ENCODE measurements around the gene R3HDM2.
A peak's percentile ranks its signal among the peaks of the same experiment; 100 is the strongest.
"Not testable (repeated sequence)": the region's sequence is repeated elsewhere in the genome, so short reads cannot be mapped to it uniquely, and the experiment has no call there.

Gene R3HDM2

DNA sequence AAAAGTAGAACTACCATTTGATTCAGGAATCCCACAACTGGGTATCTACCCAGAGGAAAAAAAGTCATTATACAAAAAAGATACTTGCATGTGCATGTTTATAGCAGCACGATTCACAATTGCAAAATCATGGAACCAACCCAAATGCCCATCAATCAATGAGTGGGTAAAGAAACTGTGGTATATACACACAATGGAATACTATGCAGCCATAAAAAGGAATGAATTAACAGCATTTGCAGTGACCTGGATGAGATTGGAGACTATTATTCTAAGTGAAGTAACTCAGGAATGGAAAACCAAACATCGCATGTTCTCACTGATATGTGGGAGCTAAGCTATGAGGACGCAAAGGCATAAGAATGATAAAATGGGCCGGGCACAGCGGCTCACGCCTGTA, 154.6 kb downstream of the R3HDM2 start:
- DNase-seq (ENCODE audit: low read depth in 2 of 2, low spot score in 1 of 2) = not testable (repeated sequence)

GRCh38 chr12:57273516-57273915, 157.3 kb downstream of the R3HDM2 start:
- no peak for DNase-seq (ENCODE audit: low read depth in 2 of 2, low spot score in 1 of 2)

DNA sequence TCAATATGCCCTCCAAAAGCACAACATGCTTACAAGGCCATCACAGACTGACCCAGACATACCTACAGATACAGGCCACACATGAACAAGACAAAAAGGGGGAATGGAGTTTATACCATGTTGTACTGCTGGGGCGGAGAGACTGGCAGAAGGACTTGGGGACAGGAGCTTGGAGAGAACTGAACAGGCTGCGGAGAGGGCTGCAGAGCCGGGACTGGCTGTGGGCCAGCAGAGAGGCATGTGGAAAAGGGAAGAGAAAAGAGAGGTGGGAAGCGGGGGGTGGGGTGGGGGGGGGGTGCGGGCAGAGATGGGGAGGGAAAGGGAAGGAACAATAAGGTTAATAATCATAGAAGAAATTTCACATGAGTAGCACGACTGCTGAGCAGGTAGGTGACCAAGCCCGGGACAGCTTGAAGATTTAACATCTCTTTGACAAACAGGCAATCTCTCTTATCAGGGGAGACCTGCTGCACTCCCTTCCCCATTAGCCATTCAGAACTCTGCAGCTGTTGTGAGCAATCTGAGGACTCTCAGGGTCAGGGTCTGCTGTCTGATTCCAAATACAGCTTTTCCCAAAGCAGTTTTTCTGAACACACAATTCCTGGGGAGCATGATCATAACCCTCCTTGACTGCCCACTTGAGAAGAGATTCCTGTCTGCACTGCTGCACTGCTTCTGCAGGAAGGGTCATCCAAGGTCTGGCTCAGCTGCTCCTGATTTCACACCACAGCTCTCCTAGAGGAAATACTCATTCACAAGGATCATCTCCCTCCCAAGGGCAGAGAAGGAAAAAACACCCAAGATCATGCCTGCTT, 158.3 kb downstream of the R3HDM2 start:
- no peak for DNase-seq (ENCODE audit: low read depth in 2 of 2, low spot score in 1 of 2)

- DNase-seq (ENCODE audit: low read depth in 2 of 2, low spot score in 1 of 2) = no peak
These were observed 159.8 kb downstream of the R3HDM2 start for GRCh38 chr12:57270966-57271470.

DNA sequence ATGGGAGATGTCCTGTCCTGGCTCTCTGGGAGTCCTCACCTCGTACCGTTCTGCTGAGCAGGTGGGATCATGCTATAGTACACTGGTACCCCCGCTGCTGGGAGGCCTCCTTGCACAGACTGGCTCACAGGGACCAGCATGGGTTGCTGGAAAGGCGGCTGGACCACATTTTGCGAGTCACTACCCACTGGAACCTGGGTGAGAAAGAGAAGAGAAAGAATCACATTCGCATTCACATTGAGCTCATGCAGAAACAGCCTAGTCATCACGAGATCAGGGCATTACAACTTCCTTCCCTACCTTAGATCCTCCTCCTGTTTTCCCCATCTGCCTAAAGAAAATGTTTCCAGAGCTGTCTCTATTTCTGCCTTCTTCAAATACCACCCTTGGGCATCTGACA, 162.6 kb downstream of the R3HDM2 start:
- no peak for DNase-seq (ENCODE audit: low read depth in 2 of 2, low spot score in 1 of 2)

GRCh38 chr12:57266681-57267080, 164.2 kb downstream of the R3HDM2 start:
- no peak for DNase-seq (ENCODE audit: low read depth in 2 of 2, low spot score in 1 of 2)

DNA sequence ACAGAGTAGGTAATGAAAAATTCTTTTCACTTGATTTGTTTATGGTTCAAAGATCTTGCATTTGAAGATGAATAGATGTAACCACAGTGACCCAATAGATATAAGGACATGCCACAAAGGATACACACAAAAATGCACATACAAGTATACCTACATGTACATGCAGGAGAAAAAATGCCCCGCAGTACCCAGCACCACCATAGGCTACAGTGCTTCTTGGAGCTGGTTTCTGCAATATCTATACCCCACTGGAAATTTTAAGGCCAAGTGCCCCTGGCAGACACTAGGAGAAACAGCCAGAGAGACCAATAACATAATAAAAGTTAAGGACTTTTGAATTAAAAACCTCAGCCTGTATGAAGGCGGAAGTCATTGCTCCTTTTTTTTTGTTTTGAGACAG, 167.7 kb downstream of the R3HDM2 start:
- no peak for DNase-seq (ENCODE audit: low read depth in 2 of 2, low spot score in 1 of 2)

- no peak for DNase-seq (ENCODE audit: low read depth in 2 of 2, low spot score in 1 of 2)
These were observed 168.6 kb downstream of the R3HDM2 start for GRCh38 chr12:57262126-57262822.

GRCh38 chr12:57261428-57261865, 169.4 kb downstream of the R3HDM2 start:
- no peak for DNase-seq (ENCODE audit: low read depth in 2 of 2, low spot score in 1 of 2)

DNA sequence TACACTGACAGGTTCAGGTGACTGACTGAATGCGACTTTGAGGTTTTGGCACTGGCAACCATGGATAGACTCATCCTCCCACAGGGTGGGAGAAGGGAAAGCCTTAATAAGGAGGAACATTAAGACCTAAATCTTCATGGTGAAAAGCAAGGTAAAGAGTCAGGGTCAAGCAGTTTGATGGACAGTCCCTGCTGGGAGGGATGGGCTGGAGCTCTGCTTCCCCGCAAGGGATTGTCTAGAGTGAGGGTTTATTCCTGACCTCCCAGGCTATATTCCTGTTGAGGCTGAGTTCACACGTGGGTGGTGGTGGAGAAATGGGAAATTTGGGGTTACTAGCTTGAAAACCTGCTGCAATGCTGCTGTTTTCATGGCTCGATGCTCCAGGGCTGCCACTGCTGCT, 170.5 kb downstream of the R3HDM2 start:
- no peak for DNase-seq (ENCODE audit: low read depth in 2 of 2, low spot score in 1 of 2)

DNA sequence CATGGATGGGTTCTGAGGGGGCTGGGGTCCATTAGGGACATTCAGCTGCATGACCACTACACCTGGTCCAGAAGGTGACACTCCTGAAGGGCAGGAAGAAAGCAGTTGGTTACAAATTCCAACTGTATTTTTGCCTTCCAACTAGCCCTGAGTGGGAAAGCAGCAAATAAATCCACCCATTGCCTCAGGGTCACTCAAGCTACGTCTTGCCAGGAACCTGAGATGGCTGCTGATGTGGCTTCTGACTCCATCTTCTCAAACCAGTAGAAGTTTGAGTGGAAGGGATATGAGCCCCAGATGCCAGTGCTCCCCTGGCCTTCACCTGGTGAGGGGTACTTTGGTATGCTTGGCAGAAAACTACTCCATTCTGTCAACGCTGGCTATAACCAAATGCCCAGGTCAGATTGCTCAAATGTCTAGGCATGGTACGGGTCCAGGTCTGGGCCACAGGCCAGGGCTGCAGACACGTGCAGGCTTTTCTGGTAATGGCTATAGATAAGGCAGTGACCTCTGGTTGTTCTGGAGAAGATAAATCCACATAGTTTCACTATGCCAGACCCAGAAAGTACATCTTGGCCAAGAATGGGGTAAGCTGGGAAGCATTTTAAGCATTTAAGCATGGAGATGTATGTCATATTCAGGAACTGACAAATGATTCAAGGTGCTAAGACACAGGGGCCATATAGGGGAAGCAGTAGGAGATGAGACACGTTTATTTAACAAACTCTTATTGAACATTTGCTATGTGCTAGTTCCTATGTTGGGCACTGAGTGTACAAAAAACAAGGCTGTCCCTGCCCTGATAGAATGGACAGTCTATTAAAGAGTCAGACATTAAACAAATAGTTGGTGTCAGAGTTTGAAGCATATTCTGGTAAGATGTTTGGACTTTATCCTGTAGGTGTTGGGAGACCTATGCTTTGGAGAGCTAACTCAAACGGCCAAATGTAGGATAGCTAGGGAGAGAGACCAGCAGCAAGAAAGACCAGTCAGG, 171.6 kb downstream of the R3HDM2 start:
- DNase-seq (ENCODE audit: low read depth in 2 of 2, low spot score in 1 of 2) = no peak

GRCh38 chr12:57255916-57256315, 174.9 kb downstream of the R3HDM2 start:
- no peak for DNase-seq (ENCODE audit: low read depth in 2 of 2, low spot score in 1 of 2)

- no peak for DNase-seq (ENCODE audit: low read depth in 2 of 2, low spot score in 1 of 2)
These were observed 176.2 kb downstream of the R3HDM2 start for GRCh38 chr12:57254506-57255280.

- no peak for DNase-seq (ENCODE audit: low read depth in 2 of 2, low spot score in 1 of 2)
These were observed 179.9 kb downstream of the R3HDM2 start, which contains the start of gene STAC3 for GRCh38 chr12:57250956-57251355. TSS of gene STAC3 (minus strand) at chr12:57251187. CDS start at chr12:57249636, 1,551 bp downstream.

DNA sequence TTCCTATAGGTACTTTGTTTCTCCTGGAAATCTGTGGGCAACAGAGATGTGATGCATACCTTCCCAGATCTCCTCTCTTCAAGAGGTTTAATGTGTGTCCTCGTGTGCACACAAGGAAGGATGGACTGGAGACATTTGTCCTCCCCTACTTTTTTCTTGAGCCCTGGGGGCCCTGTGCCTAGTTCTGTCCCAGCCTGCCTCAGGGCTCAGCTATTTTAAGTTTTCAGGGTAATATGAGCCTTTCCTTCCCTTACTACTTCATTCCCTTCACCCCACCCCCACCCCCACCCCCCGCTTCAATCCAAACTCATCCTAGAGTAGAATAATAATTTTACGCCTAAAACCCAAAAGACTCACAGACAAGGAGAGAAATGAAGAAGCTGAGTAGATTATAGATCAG, 180.3 kb downstream of the R3HDM2 start:
- no peak for DNase-seq (ENCODE audit: low read depth in 2 of 2, low spot score in 1 of 2)

- no peak for DNase-seq (ENCODE audit: low read depth in 2 of 2, low spot score in 1 of 2)
These were observed 181.7 kb downstream of the R3HDM2 start for GRCh38 chr12:57248934-57249742.

- no peak for DNase-seq (ENCODE audit: low read depth in 2 of 2, low spot score in 1 of 2)
These were observed 183.8 kb downstream of the R3HDM2 start for GRCh38 chr12:57247041-57247440.

GRCh38 chr12:57244312-57244696, 186.5 kb downstream of the R3HDM2 start:
- no peak for DNase-seq (ENCODE audit: low read depth in 2 of 2, low spot score in 1 of 2)

DNA sequence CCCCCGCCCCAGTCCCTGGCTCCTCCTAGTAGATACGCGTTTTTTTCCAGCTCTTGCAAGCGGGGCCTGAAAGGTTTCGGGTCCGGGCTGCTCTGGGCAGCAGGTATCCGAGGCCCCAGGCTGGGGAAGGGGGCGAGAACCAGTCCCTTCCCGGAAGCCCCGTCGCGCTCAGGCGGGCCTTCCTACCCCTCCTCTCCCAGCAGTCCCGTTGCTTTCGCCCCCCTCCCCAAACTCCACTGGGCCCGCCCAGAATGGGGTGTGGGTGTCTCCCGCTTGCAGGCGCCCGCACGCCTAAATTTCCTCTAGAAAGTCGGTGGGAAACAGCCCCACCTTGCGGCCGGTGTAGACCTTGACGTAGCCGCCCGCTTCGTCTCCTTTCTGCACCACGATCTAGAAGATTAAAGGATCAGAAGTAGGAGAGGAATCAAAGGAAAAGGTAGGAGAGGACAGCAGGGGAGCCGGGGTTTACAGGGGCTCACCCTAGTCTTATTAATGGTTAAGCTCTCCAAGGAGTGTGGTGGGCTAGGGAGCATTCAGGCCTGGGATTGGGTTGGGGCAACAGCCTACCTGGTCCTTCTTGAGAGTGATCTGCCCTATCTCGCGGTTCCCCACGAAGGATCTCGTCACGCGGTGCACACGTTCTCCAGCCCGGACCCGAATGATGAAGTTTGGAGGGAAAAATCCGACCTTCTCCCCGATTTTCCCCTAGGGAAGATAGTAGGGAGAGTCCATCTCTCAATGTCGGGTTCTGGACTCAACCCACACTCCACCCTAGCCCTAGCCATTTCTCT, 187.1 kb downstream of the R3HDM2 start:
- peak in 1 of 2 donors; percentile 78 for DNase-seq (ENCODE audit: low read depth in 2 of 2, low spot score in 1 of 2)

All from stimulated activated CD8-positive, alpha-beta memory T cell treated with anti-CD3 and anti-CD28 coated beads, Interleukin-4, amount 100 ng/mL, for 4 hours (primary cell).